SK-N-MC (cell line): ENCODE data around the gene PCDH1.
"Not testable (repeated sequence)": the region's sequence is repeated elsewhere in the genome, so short reads cannot be mapped to it uniquely, and the experiment has no call there.

Experiments
- EZH2 ChIP-seq: fragments of 200-600 bp; sonication (generic); IDR thresholded peaks from one replicate; pipeline ENCODE4 v1.6.1; 2017; ENCODE audit warnings: antibody characterized with exemption
- FOXP2 ChIP-seq: optimal IDR thresholded peaks from 2 replicates; pipeline ENCODE3; 2011; ENCODE audit warnings: mild to moderate bottlenecking, moderate library complexity; ENCODE audit not compliant: insufficient read depth; ENCODE audit errors: extremely low read length, control extremely low read depth
- POLR2AphosphoS5 ChIP-seq: IDR thresholded peaks from 2 replicates; pipeline ENCODE4 v1.6.1; 2012; ENCODE audit warnings: mild to moderate bottlenecking, low read depth, low read length, borderline replicate concordance

DNA sequence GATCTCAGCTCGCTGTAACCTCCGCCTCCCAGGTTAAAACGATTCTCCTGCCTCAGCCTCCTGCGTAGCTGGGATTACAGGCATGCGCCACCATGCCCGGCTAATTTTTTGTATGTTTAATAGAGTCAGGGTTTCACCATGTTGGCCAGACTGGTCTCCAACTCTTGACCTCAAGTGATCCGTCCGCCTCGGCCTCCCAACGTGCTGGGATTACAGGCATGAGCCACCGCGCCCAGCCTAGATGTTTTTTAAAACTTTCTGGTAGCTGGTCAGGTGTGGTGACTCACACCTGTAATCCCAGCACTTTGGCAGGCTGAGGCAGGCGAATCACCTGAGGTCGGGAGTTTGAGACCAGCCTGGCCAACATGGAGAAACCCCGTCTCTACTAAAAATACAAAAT, 57.5 kb downstream of the PCDH1 start:
- TF ChIP-seq EZH2, POLR2AphosphoS5, FOXP2: not testable (repeated sequence)
